Measurements from ENCODE around the gene RAB43. TPM values are rescaled to one million over a fixed set of nuclear protein-coding genes. Genes with fewer than 3 reads are reported as not detected.
"Not testable (repeated sequence)": the region's sequence is repeated elsewhere in the genome, so short reads cannot be mapped to it uniquely, and the experiment has no call there.

Gene RAB43
- total RNA-seq, 2 donors from 2014 or later: 5.3 to 8.2 TPM

DNA sequence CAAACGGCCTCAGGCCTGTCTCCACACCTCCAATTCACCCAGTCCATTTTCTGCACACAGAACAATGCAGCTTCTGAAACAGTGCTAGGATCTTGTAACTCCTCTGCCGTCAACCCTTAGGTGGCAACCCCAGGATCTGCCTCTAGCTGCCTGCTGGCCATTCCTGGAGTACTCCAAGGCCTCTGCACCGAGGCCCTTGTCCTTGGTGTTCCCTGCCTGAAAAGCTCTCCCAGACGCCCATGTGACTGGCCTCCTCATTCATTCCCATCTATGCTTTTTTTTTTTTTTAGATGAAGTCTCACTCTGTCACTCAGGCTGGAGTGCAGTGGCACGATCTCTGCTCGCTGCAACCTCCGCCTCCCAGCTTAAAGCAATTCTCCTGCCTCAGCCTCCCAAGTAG lies 18.3 kb downstream of the RAB43 start:
- TF ChIP-seq, protein P1, sequence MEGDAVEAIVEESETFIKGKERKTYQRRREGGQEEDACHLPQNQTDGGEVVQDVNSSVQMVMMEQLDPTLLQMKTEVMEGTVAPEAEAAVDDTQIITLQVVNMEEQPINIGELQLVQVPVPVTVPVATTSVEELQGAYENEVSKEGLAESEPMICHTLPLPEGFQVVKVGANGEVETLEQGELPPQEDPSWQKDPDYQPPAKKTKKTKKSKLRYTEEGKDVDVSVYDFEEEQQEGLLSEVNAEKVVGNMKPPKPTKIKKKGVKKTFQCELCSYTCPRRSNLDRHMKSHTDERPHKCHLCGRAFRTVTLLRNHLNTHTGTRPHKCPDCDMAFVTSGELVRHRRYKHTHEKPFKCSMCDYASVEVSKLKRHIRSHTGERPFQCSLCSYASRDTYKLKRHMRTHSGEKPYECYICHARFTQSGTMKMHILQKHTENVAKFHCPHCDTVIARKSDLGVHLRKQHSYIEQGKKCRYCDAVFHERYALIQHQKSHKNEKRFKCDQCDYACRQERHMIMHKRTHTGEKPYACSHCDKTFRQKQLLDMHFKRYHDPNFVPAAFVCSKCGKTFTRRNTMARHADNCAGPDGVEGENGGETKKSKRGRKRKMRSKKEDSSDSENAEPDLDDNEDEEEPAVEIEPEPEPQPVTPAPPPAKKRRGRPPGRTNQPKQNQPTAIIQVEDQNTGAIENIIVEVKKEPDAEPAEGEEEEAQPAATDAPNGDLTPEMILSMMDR (IDR thresholded peaks at IDR 0.05): no peak
- H3K4me3 ChIP-seq: no peak overlapping the region
- DNase-seq (ENCODE audit: low spot score): no peak
- H3K36me3 ChIP-seq: peaks cover 4% of the 10 kb centered on the region
- no peaks in the 10 kb centered on the region for H3K27me3 ChIP-seq
- H3K9me3 ChIP-seq: no peaks in the 10 kb centered on the region
- H3K4me1 ChIP-seq: peaks cover 0 to 17% of the 10 kb centered on the region in 2 donors
- H3K27ac ChIP-seq: no peak overlapping the region

DNA sequence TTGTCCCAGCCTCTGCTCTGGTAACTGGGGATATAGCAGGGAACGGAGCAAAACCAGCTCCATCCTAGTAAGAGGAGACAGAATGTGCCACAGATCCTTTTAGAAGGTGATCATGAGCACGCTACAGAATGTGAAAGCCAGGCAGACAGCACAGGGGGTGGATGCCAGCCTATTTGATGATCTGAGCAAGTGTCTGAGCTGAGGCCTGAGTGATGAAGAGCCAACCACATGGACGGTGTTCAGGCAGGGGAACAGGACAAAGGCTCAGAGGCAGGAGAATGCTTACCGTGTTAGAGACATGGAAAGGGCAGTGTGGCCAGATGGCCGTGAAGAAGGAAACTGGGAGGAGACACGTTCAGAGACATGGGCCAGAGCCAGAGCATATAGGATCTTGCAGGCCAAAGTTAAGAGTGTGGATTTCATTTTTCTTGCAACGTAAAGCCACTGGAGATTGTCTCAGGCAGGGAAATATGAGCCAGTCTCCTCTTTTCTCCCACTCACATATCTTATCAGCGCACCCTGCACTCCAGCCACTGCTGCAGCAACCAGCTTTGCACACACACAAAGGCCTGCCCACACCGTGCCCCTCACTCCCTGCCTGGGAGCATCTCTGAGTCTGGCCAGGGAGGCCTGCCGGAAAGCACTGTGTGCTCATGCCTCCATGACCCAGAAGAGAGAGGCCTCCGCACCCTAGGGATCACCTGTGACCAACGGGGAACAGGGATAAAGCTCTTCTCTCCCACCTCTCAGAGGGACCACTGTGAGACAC lies 20.1 kb downstream of the RAB43 start:
- Histone ChIP-seq H3K27ac (peak overlapping the region; percentile 63 to 67), H3K27me3 (no peaks in the 10 kb centered on the region), H3K36me3 (no peaks in the 10 kb centered on the region), H3K4me3 (no peak overlapping the region), H3K4me1 (peaks cover 0 to 17% of the 10 kb centered on the region in 2 donors), H3K9me3 (no peaks in the 10 kb centered on the region)
- no peak for DNase-seq (ENCODE audit: low spot score)
- TF ChIP-seq, protein P1 (IDR thresholded peaks at IDR 0.05): no peak

DNA sequence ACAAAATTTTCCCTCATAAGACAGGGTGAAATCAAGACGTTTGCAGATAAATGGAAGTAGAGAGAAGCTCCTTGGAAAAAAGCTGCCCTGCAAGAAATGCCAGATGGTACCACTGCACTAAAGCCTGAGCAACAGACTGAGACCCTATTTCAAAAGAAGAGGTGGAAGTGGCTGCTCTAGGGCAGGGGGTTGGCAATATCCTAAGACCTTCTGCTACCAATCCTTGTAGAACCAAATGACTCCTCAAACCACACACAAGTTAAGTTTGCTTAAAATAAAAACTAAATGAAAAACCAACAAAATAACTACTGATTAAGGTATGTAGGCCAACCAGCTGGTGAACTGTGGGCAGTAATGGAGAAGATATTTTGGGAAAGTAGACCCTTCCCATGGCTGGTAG lies 21.3 kb downstream of the RAB43 start:
- H3K9me3 ChIP-seq: no peaks in the 10 kb centered on the region
- TF ChIP-seq, protein P1 (IDR thresholded peaks at IDR 0.05): no peak
- H3K36me3 ChIP-seq: no peaks in the 10 kb centered on the region
- no peaks in the 10 kb centered on the region for H3K27me3 ChIP-seq
- DNase-seq (ENCODE audit: low spot score): no peak
- peaks cover 0 to 17% of the 10 kb centered on the region in 2 donors for H3K4me1 ChIP-seq
- H3K27ac ChIP-seq: peak overlapping the region; percentile 63 to 67
- H3K4me3 ChIP-seq: no peak overlapping the region

DNA sequence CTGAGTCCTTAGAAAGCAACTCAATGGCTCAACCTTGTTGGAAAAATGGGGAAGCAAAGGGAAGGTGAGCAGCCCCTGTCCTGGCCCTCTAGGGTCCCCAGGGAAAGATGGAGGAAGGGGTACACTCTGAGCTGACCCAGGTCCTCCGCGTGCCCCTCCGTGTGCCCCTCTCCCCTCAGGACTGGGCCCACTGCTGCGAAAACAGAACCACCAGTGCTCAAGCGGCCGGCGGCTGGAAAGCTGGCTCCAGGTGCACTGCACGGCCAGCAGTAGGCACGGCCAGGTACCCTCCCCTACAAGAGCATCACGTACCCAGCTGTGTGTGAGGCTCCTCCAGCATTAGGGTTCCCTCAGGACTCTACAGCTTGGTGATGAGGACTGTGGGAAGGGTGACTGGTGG lies 26.3 kb downstream of the RAB43 start:
- Histone ChIP-seq H3K36me3 (peaks cover 25% of the 10 kb centered on the region), H3K4me1 (no peaks in the 10 kb centered on the region), H3K27me3 (no peaks in the 10 kb centered on the region), H3K4me3 (no peak overlapping the region), H3K27ac (no peak overlapping the region), H3K9me3 (no peaks in the 10 kb centered on the region)
- no peak for DNase-seq (ENCODE audit: low spot score)
- TF ChIP-seq, protein P1 (IDR thresholded peaks at IDR 0.05): no peak

DNA sequence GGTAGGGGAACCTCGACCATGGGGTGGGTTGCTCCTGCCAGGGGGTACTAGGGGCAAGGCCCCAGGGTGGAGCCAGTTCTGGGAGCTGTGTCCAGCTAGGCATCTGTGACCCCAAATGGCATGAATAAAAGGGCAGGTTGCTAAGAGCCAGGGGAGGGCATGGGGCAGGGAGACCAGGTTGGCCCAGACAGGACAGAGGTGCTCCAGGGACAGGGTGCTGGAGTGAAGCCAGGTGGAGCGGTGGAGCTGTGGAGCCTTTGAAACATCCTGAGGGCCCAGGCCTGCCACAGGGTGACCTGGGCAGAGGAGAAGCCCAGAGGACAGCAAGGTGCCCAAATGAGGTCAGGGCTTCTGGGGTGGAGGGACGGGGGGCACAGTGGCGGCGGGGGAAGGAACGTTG lies 33.3 kb downstream of the RAB43 start:
- not testable (repeated sequence) for H3K9me3 ChIP-seq; H3K27ac ChIP-seq; DNase-seq (ENCODE audit: low spot score); H3K27me3 ChIP-seq; H3K4me1 ChIP-seq; H3K4me3 ChIP-seq
- peaks cover 11% of the 10 kb centered on the region for H3K36me3 ChIP-seq

DNA sequence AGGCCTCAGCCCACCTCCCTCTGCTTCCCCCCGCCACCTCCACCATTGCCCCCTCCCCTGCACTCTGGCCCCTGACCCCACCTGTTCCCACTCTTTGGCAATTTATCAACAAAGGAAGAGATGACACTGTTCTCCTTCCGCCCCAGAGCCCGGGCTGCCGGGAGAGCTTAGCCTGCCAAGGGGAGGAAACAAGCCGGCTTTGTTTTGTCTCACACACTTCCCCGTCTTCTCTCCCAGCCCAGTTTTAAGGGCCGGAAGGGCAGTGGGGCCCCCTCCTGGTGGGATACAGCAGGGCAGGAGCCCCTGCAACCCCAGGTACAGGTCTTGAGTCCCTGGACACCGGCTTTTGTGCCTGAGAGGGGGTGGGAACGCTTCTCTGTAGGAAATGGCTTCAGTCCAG lies 33.7 kb downstream of the RAB43 start:
- not testable (repeated sequence) for H3K4me1 ChIP-seq, H3K9me3 ChIP-seq, H3K27ac ChIP-seq, H3K4me3 ChIP-seq, H3K36me3 ChIP-seq, H3K27me3 ChIP-seq
- peak; percentile 64 for DNase-seq (ENCODE audit: low spot score)

All from right atrium auricular region (tissue), 2 donors.